Transverse colon (tissue), 4 donors: ENCODE data around the gene R3HDML. TPM values are rescaled to one million over a fixed set of nuclear protein-coding genes. Genes with fewer than 3 reads are reported as not detected.

Experiments used
- DNase-seq: peaks from one replicate; pipeline ENCODE4 v3.0.0-alpha.2; 2019
- H3K27ac ChIP-seq, 4 donors: fragments of 200-600 bp; sonication (generic); 2 replicates each; pipeline ENCODE4 v1.5.1; 2016 to 2018; ENCODE audit warnings: inconsistent platforms in 4 of 4
- H3K27me3 ChIP-seq: fragments of 200-600 bp; sonication (generic); 2 replicates; pipeline ENCODE4 v1.5.1; 2017; ENCODE audit warnings: inconsistent platforms
- H3K36me3 ChIP-seq, 4 donors: fragments of 200-600 bp; sonication (generic); 2 replicates each; pipeline ENCODE4 v1.5.1; 2017 to 2019; ENCODE audit warnings: inconsistent platforms in 4 of 4
- H3K4me1 ChIP-seq, 4 donors: fragments of 200-600 bp; sonication (generic); 2 replicates each; pipeline ENCODE4 v1.5.1; 2017 to 2020; ENCODE audit warnings: inconsistent platforms in 4 of 4
- H3K4me3 ChIP-seq, 4 donors: fragments of 200-600 bp; sonication (generic); 1 replicate in 1 of 4; 2 replicates in 3 of 4; pipeline versions ENCODE4 v1.5.1 to v1.6.1; 2017 to 2019; ENCODE audit warnings: inconsistent platforms in 4 of 4
- H3K9me3 ChIP-seq, 2 donors: fragments of 200-600 bp; sonication (generic); 2 replicates each; pipeline ENCODE4 v1.5.1; 2017 to 2019; ENCODE audit warnings: inconsistent platforms in 2 of 2
- EP300 ChIP-seq: sonication (generic); formaldehyde crosslinking; IDR thresholded peaks from one replicate; pipeline ENCODE4 v1.6.1; 2017; ENCODE audit warnings: antibody characterized with exemption, low read depth
- POLR2A ChIP-seq: fragments of 450-650 bp; IDR thresholded peaks from one replicate; pipeline ENCODE4 v1.6.1; 2016; ENCODE audit warnings: antibody characterized with exemption, mild to moderate bottlenecking, moderate library complexity
- POLR2AphosphoS5 ChIP-seq, 3 donors: sonication (generic); formaldehyde crosslinking; IDR thresholded peaks; one replicate each; pipeline ENCODE4 v1.6.1; 2016; ENCODE audit warnings: antibody characterized with exemption in 3 of 3
- WGBS, 2 donors: methylation state at CpG; one replicate each; pipeline ENCODE4 v1.1.5; 2018; ENCODE audit warnings: low coverage in 1 of 2; 5-methylcytosine and 5-hydroxymethylcytosine counted together
- in situ Hi-C, 4 donors: fragments of 200-750 bp; cut with MboI; loops; one replicate each; pipeline versions ENCODE4 v1.15.0 to v1.15.1; 2017; ENCODE audit warnings: low sequenced_read_pairs in 3 of 4, low pct_ligation_motif_present in 1 of 4, low pct_unique_long_range_greater_than_20kb in 1 of 4
- intact Hi-C: fragments of 100-400 bp; cut with DNase I; formaldehyde crosslinking; loops from one replicate; pipeline ENCODE4 v1.15.1; 2023; ENCODE audit warnings: low total_unique reads
- total RNA-seq, 4 donors: library from RNA; depleted of rRNA; stranded (reverse); fragments of >200 nt; gene quantifications; one replicate each; pipeline ENCODE4 v1.1.0, GENCODE V29; 2016
- TF ChIP-seq, protein P1 (sequence below), 5 experiments: fragments of 200-600 bp in 3 of 5; fragments of 450-650 bp in 2 of 5; sonication (generic) in 3 of 5; IDR thresholded peaks; 1 replicate in 2 of 5; 2 replicates in 3 of 5; pipeline ENCODE4 v1.5.1; 2016 to 2017; ENCODE audit warnings: antibody characterized with exemption in 5 of 5, inconsistent platforms in 3 of 5, mild to moderate bottlenecking in 2 of 5, moderate library complexity in 1 of 5

R3HDML gene
- total RNA-seq, 4 donors from 2014 or later: not detected

GRCh38 chr20:44354979-44355497 lies 18.2 kb downstream of the R3HDML start:
- Histone ChIP-seq H3K4me3 (peak overlapping the region in 3 of 4 donors; percentile 50 to 66 (median 57)), H3K36me3 (no peaks in the 10 kb centered on the region), H3K27me3 (no peaks in the 10 kb centered on the region), H3K4me1 (peaks cover 4 to 49% (median 20%) of the 10 kb centered on the region in 4 donors), H3K27ac (peak overlapping the region; percentile 88 to 95 (median 92)), H3K9me3 (no peaks in the 10 kb centered on the region)
- 45 to 55% methylated on average over 6 of the region's 6 CpGs for WGBS, 2 donors
- in situ Hi-C loops: no loop called here
- intact Hi-C loops: no loop called here
- TF ChIP-seq POLR2AphosphoS5 (IDR thresholded peaks at IDR 0.05) (peak; percentile 58 to 59 (median 59)), POLR2A (no peak), EP300 (no peak)
- TF ChIP-seq, protein P1, sequence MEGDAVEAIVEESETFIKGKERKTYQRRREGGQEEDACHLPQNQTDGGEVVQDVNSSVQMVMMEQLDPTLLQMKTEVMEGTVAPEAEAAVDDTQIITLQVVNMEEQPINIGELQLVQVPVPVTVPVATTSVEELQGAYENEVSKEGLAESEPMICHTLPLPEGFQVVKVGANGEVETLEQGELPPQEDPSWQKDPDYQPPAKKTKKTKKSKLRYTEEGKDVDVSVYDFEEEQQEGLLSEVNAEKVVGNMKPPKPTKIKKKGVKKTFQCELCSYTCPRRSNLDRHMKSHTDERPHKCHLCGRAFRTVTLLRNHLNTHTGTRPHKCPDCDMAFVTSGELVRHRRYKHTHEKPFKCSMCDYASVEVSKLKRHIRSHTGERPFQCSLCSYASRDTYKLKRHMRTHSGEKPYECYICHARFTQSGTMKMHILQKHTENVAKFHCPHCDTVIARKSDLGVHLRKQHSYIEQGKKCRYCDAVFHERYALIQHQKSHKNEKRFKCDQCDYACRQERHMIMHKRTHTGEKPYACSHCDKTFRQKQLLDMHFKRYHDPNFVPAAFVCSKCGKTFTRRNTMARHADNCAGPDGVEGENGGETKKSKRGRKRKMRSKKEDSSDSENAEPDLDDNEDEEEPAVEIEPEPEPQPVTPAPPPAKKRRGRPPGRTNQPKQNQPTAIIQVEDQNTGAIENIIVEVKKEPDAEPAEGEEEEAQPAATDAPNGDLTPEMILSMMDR (IDR thresholded peaks at IDR 0.05): no peak
- DNase-seq: peak; percentile 81

GRCh38 chr20:44355498-44356352 lies 18.9 kb downstream of the R3HDML start, which contains the start of gene HNF4A:
Gene HNF4A (plus strand): TSS chr20:44355699. CDS start chr20:44355805, 106 bp downstream.
- TF ChIP-seq EP300 (peak; percentile 13), POLR2AphosphoS5 (IDR thresholded peaks at IDR 0.05) (peak; percentile 70 to 95 (median 94)), POLR2A (peak; percentile 96)
- TF ChIP-seq, protein P1 (IDR thresholded peaks at IDR 0.05): peak in 1 of 5 experiments; percentile 11
- Histone ChIP-seq H3K36me3 (no peaks in the 10 kb centered on the region), H3K4me3 (peak within 1 kb of the TSS; percentile 25 to 66 (median 54)), H3K9me3 (no peaks in the 10 kb centered on the region), H3K27ac (peak within 1 kb of the TSS; percentile 88 to 95 (median 92)), H3K27me3 (no peaks in the 10 kb centered on the region), H3K4me1 (peaks cover 4 to 49% (median 20%) of the 10 kb centered on the region in 4 donors)
- in situ Hi-C loops (no loop called here), intact Hi-C loops (no loop called here)
- DNase-seq: peak; percentile 84
- 23 to 61% methylated on average over 4 to 38 of the region's 40 CpGs for WGBS, 2 donors

DNA sequence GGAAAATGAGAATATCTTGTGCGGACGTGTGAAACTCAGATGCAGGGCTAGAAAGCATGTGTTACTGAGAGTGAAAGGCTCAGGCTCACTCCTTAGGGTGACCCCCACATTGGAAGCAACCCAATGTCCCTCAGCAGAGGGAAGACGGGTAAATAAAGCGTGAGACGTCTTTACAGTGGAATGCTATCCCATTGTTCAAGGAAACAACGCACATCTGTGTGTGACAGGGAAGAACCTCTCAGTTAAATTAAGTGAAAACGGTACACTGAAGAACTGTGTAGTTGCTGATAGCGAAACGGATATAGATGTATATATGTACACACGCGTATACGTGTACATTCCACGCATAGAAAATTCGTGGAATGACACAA lies 19.5 kb downstream of the R3HDML start:
- Histone ChIP-seq H3K9me3 (no peaks in the 10 kb centered on the region), H3K4me1 (peaks cover 4 to 49% (median 20%) of the 10 kb centered on the region in 4 donors), H3K27ac (peak overlapping the region; percentile 88 to 95 (median 92)), H3K27me3 (no peaks in the 10 kb centered on the region), H3K4me3 (peak overlapping the region in 3 of 4 donors; percentile 50 to 66 (median 57)), H3K36me3 (no peaks in the 10 kb centered on the region)
- intact Hi-C loops: no loop called here
- in situ Hi-C loops: no loop called here
- 17 to 56% methylated on average over 2 to 14 of the region's 14 CpGs for WGBS, 2 donors
- TF ChIP-seq POLR2A (no peak), POLR2AphosphoS5 (IDR thresholded peaks at IDR 0.05) (no peak), EP300 (no peak)
- TF ChIP-seq, protein P1 (IDR thresholded peaks at IDR 0.05): no peak
- DNase-seq: no peak

GRCh38 chr20:44357020-44357419 lies 20.2 kb downstream of the R3HDML start:
- no peaks in the 10 kb centered on the region for H3K9me3 ChIP-seq
- peak overlapping the region; percentile 88 to 95 (median 92) for H3K27ac ChIP-seq
- H3K4me3 ChIP-seq: peak overlapping the region in 3 of 4 donors; percentile 50 to 66 (median 57)
- TF ChIP-seq, protein P1 (IDR thresholded peaks at IDR 0.05): no peak
- no peak for TF ChIP-seq EP300
- no peak for TF ChIP-seq POLR2A
- TF ChIP-seq POLR2AphosphoS5 (IDR thresholded peaks at IDR 0.05): no peak
- no peak for DNase-seq
- intact Hi-C loops: no loop called here
- H3K36me3 ChIP-seq: no peaks in the 10 kb centered on the region
- 21 to 40% methylated on average over 2 of the region's 2 CpGs for WGBS, 2 donors
- H3K27me3 ChIP-seq: no peaks in the 10 kb centered on the region
- in situ Hi-C loops: no loop called here
- H3K4me1 ChIP-seq: peaks cover 4 to 43% (median 17%) of the 10 kb centered on the region in 4 donors
